NCI-H146 (cell line): ENCODE data around the gene EYS.
"Not testable (repeated sequence)": the region's sequence is repeated elsewhere in the genome, so short reads cannot be mapped to it uniquely, and the experiment has no call there.

Source experiments
- DNase-seq: peaks from one replicate; lab custom pipeline; 2025; lab: John Stamatoyannopoulos, UW

Gene EYS

GRCh38 chr6:63738190-63738589 lies 1968.8 kb downstream of the EYS start:
- not testable (repeated sequence) for DNase-seq

GRCh38 chr6:63734923-63735322 lies 1972.1 kb downstream of the EYS start:
- DNase-seq, result no peak

- DNase-seq, result no peak
Observed at GRCh38 chr6:63732336-63732735, 1974.7 kb downstream of the EYS start.

GRCh38 chr6:63731930-63732329 lies 1975.1 kb downstream of the EYS start:
- DNase-seq, result no peak

- no peak for DNase-seq
Observed at GRCh38 chr6:63730311-63730710, 1976.7 kb downstream of the EYS start.

- no peak for DNase-seq
Observed at GRCh38 chr6:63724721-63725120, 1982.3 kb downstream of the EYS start.

GRCh38 chr6:63721181-63721580 lies 1985.8 kb downstream of the EYS start:
- DNase-seq, result no peak

- DNase-seq, result no peak
Observed at GRCh38 chr6:63716169-63716568, 1990.9 kb downstream of the EYS start.

GRCh38 chr6:63714091-63714490 lies 1992.9 kb downstream of the EYS start:
- no peak for DNase-seq

- DNase-seq, result no peak
Observed at GRCh38 chr6:63713332-63713731, 1993.7 kb downstream of the EYS start.

GRCh38 chr6:63709148-63709547 lies 1997.9 kb downstream of the EYS start:
- DNase-seq, result no peak

GRCh38 chr6:63708631-63709030 lies 1998.4 kb downstream of the EYS start:
- DNase-seq, result no peak

- no peak for DNase-seq
Observed at GRCh38 chr6:63706630-63707029, 2000.4 kb downstream of the EYS start.

- no peak for DNase-seq
Observed at GRCh38 chr6:63705707-63706106, 2001.3 kb downstream of the EYS start.

GRCh38 chr6:63690221-63690620 lies 2016.8 kb downstream of the EYS start:
- no peak for DNase-seq

- no peak for DNase-seq
Observed at GRCh38 chr6:63689421-63689820, 2017.6 kb downstream of the EYS start.

GRCh38 chr6:63685446-63686379 lies 2021.3 kb downstream of the EYS start:
- DNase-seq, result no peak

GRCh38 chr6:63683071-63683603 lies 2023.9 kb downstream of the EYS start:
- DNase-seq, result no peak

- DNase-seq, result no peak
Observed at GRCh38 chr6:63677282-63677681, 2029.7 kb downstream of the EYS start.

GRCh38 chr6:63676412-63677114 lies 2030.5 kb downstream of the EYS start:
- DNase-seq, result no peak

- DNase-seq, result no peak
Observed at GRCh38 chr6:63675138-63675537, 2031.9 kb downstream of the EYS start.

GRCh38 chr6:63674635-63675034 lies 2032.4 kb downstream of the EYS start:
- DNase-seq, result no peak

GRCh38 chr6:63673692-63674091 lies 2033.3 kb downstream of the EYS start:
- no peak for DNase-seq
